HG02943 (cell line): ENCODE measurements around the gene TRIM56.
"Not testable (repeated sequence)": the region's sequence is repeated elsewhere in the genome, so short reads cannot be mapped to it uniquely, and the experiment has no call there.

Source experiments
- ATAC-seq: cut with Tn5 transposase; IDR thresholded peaks from one replicate; pipeline ENCODE4 v1.9.1; 2021; ENCODE audit warnings: mild to moderate bottlenecking, low read depth, moderate library complexity; ENCODE audit not compliant: unreplicated experiment

TRIM56 gene, protein sequence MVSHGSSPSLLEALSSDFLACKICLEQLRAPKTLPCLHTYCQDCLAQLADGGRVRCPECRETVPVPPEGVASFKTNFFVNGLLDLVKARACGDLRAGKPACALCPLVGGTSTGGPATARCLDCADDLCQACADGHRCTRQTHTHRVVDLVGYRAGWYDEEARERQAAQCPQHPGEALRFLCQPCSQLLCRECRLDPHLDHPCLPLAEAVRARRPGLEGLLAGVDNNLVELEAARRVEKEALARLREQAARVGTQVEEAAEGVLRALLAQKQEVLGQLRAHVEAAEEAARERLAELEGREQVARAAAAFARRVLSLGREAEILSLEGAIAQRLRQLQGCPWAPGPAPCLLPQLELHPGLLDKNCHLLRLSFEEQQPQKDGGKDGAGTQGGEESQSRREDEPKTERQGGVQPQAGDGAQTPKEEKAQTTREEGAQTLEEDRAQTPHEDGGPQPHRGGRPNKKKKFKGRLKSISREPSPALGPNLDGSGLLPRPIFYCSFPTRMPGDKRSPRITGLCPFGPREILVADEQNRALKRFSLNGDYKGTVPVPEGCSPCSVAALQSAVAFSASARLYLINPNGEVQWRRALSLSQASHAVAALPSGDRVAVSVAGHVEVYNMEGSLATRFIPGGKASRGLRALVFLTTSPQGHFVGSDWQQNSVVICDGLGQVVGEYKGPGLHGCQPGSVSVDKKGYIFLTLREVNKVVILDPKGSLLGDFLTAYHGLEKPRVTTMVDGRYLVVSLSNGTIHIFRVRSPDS

DNA sequence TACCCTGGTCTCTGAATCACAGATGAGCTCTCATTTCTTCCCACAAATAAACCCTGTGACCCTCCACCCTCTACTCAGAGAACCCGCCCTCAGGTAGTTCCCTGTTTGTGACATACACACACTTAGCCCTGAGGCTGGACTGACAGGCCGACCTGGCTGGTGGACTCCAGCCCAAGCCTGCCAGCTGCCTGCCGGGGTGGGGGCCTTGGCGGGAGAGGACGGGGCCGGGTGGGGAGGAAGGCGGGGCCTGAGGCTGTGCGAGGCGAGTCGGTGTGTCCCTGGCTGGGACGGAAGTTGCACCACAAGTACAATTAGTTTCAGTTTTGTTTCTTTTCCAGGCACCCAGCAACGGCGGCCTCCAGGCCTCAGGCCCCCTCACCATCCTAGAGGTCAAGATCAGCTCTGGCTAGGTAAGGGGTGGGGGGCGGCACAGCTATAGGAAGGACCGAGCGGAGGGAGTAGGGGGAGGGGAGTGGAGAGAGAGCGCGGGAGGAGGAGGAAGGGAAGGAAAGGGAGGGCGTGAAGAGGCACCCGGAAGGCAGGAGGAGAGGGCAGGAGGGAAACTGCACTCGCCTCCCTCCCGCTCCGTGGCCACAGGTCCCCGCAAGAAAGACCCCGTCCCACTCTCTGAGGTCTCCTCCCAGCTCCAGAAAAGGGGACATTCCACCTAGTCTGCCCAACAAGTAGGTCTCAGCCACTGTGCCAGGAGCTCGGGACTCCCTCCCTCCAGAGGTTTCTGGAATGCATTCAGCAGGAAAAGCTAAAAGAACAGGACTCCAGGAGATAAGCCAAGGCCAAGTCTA, at the start of gene TRIM56:
Gene TRIM56 (plus strand): TSS at position 320 of the 803 bp plus-strand sequence. CDS start 1,832 bp downstream, outside the sequence.
- ATAC-seq = peak; percentile 85

DNA sequence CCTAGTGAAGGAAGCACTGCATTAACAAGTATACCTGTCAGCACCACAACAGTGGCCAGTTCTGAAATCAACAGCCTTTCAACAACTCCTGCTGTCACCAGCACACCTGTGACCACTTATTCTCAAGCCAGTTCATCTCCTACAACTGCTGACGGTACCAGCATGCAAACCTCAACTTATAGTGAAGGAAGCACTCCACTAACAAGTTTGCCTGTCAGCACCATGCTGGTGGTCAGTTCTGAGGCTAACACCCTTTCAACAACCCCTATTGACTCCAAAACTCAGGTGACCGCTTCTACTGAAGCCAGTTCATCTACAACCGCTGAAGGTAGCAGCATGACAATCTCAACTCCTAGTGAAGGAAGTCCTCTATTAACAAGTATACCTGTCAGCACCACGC, 49.3 kb upstream of the TRIM56 start:
- ATAC-seq = no peak

DNA sequence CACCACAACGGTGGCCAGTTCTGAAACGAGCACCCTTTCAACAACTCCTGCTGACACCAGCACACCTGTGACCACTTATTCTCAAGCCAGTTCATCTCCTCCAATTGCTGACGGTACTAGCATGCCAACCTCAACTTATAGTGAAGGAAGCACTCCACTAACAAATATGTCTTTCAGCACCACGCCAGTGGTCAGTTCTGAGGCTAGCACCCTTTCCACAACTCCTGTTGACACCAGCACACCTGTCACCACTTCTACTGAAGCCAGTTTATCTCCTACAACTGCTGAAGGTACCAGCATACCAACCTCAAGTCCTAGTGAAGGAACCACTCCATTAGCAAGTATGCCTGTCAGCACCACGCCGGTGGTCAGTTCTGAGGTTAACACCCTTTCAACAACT, 44.0 kb upstream of the TRIM56 start:
- ATAC-seq = not testable (repeated sequence)

DNA sequence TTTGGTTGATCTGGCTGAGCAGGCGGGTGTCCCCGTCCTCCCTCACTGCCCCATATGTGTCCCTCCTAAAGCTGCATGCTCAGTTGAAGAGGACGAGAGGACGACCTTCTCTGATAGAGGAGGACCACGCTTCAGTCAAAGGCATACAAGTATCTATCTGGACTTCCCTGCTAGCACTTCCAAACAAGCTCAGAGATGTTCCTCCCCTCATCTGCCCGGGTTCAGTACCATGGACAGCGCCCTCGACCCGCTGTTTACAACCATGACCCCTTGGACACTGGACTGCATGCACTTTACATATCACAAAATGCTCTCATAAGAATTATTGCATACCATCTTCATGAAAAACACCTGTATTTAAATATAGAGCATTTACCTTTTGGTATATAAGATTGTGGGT, 26.9 kb upstream of the TRIM56 start:
- ATAC-seq = no peak

DNA sequence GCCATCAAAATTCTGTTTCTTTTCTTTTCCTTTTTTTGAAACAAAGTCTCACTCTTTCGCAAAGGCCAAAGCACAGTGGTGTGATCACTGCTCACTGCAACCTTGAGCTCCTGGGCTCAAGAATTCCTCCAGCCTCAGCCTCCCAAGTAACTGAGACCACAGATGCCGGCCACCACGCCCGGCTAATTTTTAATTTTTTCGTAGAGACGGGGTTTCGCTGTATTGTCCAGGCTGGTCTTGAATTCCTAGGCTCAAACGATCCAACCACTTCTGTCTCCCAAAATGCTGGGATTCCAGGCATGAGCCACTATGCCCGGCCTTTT, 25.7 kb upstream of the TRIM56 start:
- no peak for ATAC-seq

DNA sequence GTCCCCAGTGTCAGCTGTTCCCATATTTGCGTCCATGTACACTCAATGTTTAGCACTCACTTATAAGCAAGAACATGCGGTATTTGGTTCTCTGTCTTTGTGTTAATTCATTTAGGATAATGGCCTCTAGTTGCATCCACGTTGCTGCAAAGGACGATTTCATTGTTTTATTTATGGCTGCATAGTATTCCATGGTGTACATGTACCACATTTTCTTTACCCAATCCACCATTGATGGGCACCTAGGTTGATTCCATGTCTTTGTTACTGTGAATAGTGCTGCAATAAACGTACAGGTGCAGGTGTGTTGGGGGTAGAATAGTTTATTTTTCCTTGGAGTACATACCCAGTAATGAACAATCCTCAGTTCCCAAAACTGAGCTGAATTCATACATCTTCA, 24.3 kb upstream of the TRIM56 start:
- ATAC-seq = no peak

DNA sequence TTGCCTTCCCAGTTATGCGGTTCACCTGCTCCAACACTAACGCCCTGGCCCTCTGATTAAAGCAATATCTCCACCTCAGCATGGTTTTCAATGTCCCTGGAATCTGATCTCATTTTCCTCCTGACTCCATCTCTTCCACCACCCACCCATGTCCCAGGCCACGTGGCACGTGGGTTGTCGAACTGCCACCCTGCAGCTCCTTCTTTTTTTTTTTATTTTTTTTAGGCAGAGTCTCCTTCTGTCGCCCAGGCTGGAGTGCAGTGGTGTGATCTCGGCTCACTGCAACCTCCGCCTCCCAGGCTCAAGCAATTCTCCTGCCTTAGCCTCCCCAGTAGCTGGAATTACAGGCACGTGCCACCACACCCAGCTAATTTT, 21.1 kb upstream of the TRIM56 start:
- not testable (repeated sequence) for ATAC-seq

DNA sequence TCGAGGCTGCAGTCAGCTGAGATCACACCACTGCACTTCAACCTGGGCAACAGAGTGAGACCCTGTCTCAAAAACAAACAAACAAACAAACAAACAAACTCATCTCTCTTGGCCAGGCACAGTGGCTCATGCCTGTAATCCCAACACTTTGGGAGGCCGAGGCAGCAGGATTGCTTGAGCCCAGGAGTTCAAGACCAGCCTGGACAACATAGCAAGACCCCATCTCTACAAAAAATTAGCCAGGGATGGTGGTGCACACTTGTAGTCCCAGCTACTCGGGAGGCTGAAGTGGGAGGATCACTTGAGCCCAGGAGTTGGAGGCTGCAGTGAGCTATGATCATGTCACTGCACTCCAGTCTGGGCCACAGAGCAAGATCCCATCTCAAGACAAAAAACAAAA, 20.1 kb upstream of the TRIM56 start:
- not testable (repeated sequence) for ATAC-seq

DNA sequence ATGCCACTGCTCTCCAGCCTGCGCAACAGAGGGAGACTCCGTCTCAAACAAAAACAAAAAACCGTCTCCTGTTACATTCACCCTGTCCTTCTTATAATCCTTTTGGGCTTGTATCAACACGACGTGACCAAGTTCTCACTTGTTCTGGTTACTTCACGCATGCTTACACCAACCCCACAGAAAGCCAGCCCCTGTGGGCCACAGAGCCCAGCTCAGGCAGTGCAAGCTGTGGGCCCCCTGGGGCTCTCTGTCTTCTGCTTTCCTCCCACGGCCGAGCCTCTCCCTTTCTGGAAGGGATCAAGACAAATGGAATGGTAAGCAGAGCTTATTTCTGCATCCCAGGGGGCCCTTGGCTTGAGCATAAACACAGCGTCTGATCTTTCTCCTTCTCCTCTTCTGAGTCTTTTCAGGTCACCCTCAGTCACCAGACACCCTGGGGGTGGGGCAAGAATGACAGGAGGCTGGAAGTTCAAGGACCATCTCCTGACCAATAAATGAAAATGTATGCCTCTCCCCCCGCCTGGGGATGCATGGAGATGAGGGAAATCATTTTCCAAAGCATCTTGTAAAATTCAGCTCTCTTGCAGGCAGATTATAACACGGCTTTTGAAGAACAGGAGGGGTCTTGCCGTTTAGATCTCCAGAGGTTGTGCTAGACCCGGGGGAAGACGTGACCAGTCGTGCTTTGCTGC, 19.0 kb upstream of the TRIM56 start:
- ATAC-seq = no peak

DNA sequence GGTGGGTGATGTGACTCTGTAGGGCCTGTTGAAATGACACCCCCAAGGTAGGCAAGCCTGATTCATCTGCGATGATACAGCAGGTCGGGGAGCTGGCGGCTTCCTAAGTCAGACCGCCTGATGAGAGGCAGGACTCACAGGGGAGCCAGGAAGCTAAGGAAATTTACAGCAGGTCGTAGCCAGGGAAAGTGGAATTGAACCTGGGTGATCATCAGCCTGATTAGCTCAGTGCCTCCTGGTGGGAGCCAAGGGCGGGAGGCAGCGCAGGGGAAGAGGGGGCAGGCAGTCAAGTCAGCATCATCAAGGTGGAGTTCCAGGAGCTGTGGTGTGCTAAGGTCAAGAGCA, 18.5 kb upstream of the TRIM56 start:
- no peak for ATAC-seq

DNA sequence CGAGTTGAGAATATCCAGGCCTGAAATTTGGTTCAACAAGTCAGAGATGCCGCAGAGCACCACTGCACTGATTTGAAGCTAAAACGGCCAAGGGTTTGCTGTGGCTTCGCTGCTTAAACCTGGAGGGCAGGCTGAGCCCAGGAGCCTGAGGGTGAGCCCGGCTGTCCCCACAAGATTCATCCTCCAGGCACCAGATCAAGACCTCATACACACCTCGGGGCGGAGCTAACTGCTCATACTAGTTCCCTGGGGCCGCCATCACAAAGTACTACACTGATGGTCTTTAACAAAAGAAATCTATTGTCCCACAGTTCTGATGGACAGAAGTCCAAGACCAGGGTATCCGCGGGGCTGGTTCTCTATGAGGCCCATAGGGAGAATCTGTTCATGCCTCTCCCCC, 16.9 kb upstream of the TRIM56 start:
- ATAC-seq = no peak

DNA sequence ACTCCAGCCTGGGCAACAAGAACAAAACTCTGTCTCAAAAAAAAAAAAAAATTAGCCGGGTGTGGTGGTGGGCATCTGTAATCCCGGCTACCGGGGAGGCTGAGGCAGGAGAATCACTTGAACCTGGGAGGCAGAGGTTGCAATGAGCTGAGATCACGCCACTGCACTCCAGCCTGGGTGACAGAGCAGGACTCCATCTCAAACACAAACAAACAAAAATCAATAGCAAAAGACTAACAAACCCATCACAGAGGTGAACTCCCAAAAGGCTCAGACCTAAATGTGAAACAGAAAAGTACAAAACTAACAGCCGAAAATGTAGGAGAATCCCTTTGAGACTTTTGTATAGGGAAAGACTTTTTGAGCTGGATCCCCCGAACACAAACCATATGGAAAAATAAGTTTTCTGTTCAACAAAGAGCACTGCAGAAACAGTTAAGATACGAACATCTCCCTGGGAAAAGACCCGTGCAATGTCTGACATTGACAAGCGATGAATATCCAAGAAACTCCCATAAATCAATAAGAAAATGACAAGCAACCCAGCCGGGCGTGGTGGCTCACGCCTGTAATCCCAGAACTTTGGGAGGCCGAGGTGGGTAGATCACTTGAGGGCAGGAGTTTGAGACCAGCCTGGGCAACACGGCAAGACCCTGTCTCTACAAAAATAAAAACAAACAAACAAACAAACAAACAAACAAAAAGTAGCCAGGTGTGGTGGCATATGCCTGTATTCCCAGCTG, 13.7 kb upstream of the TRIM56 start:
- ATAC-seq = not testable (repeated sequence)

DNA sequence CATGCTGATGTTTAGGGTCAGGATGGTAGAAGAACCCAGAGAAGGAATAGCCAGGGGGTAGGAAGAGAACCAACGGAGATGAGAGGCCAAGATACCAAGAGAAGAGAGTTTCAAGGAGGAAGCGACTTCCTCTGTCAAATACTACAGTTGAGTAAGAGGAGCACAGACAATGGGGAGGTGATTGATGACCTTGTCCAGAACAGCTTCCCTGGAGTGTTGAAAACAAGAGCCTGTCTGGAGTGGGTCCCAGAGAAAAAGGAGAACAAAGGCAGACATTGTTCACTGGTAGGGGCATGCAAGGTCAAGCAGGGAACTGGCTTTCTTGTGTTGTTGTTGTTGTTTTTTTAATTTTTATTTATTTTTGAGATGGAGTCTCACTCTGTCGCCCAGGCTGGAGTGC, 9.6 kb upstream of the TRIM56 start:
- ATAC-seq = no peak

DNA sequence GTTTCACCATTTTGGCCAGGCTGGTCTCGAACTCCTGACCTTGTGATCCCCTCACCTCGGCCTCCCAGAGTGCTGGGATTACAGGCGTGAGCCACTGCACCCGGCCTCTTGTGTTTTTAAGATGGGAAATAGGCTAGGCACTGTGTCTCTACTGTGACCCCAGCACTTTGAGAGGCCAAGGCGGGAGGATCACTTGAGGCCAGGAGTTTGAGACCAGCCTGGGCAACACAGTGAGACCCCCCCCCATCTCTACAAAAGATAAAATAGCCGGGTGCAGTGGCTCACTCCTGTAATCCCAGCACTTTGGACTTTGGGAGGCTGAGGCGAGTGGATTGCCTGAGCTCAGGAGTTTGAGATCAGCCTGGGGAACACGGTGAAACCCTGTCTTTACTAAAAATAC, 9.1 kb upstream of the TRIM56 start:
- ATAC-seq = not testable (repeated sequence)

DNA sequence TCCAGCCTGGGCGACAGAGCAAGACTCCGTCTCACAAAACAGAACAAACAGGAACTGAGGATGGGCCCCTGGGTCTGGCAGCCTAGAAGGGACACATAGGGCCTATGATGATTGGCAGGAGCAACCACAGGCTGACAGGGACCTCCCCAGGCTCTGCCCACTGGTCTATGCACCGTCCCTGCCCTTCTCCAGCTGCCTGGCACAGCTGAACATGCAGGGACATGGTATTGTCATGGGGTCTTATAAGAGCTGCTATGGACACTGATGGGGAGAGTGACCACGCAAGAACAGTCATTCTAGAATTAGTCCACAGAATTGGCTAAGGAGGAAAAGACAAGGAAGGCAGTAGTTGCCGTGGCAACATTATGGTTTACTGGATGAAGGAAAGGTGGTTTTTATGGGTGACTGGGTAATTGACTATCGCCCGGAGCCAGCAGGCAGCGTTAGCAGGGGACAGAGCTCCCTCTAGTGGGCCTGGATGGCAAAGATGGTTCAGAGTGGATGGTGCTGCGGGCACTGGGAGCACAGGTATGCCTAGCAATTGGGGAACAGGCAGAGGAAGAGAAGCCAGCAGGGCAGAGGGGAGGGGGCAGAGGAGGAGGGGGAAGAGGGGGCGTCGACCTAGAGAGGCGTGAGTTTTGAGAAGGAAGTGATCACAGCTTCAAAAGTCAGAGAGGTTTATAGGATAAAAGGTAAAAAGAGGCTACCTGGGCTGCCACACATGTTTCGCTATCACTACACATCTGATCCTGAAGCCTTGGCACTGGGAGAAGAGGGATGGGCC, 7.8 kb upstream of the TRIM56 start:
- ATAC-seq = peak; percentile 76

DNA sequence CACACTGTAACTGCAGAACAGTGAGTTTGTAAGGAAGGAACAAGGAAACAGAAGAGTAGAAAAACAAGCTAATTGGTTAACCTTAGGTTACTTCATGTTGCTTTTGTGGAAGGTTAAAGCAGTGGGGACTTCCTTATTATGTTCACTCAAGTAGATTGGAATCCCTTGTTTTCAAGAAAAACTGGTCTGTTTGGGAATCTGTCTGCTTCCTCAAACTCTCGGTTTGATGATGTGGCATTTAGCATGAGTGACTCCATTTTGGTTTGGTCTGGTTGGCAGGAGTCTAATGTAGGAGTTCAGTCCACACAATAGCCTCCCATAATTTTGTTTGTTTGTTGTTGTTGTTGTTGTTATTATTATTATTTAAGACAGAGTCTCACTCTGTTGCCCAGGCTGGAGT, 3.8 kb upstream of the TRIM56 start:
- no peak for ATAC-seq

DNA sequence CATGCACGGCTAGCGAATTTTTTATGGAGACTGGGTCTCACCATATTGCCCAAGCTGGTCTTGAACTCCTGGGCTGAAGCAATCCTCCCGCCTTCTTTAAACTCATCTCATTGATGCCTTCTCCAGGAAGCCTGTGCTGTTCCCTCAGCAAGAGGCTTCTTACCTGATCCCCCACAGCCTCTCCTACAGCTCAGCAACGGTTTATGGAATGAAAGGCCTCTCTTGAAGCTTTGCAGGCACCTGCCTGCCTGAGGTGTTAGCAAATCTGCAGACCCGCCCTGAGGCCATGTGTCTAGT, 468 bp upstream of the TRIM56 start:
- no peak for ATAC-seq

DNA sequence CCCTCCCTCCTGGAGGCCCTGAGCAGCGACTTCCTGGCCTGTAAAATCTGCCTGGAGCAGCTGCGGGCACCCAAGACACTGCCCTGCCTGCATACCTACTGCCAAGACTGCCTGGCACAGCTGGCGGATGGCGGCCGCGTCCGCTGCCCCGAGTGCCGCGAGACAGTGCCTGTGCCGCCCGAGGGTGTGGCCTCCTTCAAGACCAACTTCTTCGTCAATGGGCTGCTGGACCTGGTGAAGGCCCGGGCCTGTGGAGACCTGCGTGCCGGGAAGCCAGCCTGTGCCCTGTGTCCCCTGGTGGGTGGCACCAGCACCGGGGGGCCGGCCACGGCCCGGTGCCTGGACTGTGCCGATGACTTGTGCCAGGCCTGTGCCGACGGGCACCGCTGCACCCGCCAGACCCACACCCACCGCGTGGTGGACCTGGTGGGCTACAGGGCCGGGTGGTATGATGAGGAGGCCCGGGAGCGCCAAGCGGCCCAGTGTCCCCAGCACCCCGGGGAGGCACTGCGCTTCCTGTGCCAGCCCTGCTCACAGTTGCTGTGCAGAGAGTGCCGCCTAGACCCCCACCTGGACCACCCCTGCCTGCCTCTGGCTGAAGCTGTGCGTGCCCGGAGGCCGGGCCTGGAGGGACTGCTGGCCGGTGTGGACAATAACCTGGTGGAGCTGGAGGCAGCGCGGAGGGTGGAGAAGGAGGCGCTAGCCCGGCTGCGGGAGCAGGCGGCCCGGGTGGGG, 2.2 kb downstream of the TRIM56 start:
- no peak for ATAC-seq

DNA sequence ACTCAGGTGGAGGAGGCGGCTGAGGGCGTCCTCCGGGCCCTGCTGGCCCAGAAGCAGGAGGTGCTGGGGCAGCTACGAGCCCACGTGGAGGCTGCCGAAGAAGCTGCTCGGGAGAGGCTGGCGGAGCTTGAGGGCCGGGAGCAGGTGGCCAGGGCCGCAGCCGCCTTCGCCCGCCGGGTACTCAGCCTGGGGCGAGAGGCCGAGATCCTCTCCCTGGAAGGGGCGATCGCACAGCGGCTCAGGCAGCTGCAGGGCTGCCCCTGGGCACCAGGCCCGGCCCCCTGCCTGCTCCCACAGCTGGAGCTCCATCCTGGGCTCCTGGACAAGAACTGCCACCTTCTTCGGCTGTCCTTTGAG, 2.8 kb downstream of the TRIM56 start:
- ATAC-seq = no peak
